ENCODE results near the gene OGFOD3. TPM values are rescaled to one million over a fixed set of nuclear protein-coding genes. Genes with fewer than 3 reads are reported as not detected.

OGFOD3 gene
- total RNA-seq, 1 donor from 2014 or later = 23.5 TPM

DNA sequence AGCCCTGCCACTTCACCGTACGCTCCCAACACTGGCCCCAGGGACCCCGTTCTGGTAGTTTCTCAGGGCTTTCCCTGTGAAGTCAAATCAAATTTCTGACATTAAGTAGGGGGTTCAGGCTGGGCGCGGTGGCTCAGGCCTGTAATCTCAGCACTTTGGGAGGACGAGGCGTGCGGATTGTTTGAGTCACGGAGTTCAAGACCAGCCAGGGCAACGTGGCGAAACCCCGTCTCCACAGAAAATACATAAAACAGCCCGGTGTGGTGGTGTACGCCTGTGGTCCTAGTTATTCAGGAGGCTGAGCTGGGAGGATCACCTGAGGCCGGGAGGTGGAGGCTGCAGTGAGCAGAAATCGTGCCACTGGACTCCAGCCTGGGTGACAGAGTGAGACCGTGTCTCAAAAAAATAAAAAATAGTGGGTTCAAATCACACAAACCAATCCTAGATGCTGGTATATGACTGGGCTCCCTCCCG is 31.5 kb upstream of the OGFOD3 start:
- no peak for DNase-seq (ENCODE audit: missing footprints)
- intact Hi-C loops (cut with DNase I) = loop anchor here (5.0 kb wide), 1 partner anchor 33 kb away; the partner anchor contains the start of genes HEXD and OGFOD3
- peak; percentile 1 for ATAC-seq

DNA sequence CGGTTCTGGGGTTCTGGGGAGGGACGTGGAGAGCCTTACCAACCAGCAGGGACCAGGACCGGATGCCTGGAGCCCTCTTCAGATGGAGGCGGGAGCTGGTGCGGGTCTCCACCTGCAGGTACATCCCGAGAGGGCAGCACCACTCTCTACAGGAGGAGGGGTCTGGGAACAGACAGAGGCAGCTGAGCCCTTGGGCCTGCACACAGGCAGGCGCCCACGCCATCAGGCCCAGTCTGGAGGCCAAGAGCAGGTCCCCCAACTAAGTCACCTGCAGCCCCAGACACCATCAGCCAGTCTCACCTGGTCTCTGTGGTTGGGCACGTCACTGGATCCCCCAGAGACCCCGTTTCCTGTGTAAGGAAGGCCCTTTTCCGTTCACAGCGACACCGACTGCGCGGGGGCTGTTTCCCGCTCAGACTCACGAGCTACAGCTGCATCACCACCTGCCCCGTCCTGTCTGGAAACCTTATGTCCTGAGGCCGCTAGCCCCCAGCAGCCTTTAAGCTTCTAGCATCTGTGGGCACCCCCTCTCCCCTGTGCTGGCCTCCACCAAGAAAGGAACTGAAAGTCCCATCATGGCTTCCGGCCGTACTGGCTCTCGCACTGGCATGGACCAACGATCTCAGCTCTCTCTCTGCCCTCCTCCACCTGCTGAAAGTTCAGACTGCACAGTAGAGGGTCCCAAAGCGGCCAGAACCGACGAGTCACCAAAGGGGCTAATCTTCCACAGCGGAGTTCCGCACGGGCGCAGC is 30.9 kb upstream of the OGFOD3 start:
- intact Hi-C loops (cut with DNase I) = no loop called here
- DNase-seq (ENCODE audit: missing footprints) (no peak), ATAC-seq (no peak)

GRCh38 chr17:82447876-82448275 is 29.5 kb upstream of the OGFOD3 start:
- intact Hi-C loops (cut with DNase I) = no loop called here
- DNase-seq (ENCODE audit: missing footprints) (no peak), ATAC-seq (no peak)

DNA sequence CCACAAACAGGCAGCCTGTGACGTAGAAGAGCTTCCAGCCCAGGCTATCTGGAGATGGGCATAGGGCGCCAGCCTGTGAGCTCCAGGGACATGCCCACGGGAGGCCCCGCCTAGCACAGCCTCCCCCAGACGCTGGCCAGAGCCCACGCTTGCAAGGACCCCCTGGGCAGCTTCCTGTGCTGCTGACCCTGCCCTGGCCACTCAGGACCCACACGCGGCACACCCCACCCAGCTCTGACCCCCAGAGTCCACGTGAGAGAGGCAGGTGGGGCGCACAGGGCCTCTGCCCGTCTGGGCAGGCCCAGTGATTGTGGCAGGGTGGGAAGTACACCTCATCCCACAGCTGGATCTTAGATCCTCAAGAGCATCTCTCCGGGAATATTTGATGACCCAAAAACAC is 28.3 kb upstream of the OGFOD3 start:
- ATAC-seq (no peak), DNase-seq (ENCODE audit: missing footprints) (no peak)
- intact Hi-C loops (cut with DNase I) = no loop called here

DNA sequence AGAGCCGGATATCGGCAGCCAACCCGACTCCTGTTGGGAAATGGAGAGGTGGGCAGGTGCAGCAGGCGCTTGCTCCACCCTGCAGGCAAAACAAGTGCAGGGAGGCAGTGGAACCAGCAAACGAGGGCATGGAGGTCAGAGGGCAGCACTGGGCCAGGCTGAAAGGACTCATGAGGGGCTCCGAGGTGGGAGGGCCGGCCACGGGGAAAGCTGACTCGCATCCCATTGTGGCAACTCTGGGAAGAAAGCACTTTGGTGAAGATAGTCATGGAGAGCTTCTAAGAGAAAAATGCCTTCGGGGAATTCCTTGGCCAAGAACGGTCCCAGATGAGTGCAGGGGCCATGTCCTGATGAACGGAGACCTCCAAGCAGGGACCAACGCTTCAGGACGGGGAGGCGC is 27.7 kb upstream of the OGFOD3 start:
- DNase-seq (ENCODE audit: missing footprints) (no peak), ATAC-seq (no peak)
- intact Hi-C loops (cut with DNase I) = no loop called here

DNA sequence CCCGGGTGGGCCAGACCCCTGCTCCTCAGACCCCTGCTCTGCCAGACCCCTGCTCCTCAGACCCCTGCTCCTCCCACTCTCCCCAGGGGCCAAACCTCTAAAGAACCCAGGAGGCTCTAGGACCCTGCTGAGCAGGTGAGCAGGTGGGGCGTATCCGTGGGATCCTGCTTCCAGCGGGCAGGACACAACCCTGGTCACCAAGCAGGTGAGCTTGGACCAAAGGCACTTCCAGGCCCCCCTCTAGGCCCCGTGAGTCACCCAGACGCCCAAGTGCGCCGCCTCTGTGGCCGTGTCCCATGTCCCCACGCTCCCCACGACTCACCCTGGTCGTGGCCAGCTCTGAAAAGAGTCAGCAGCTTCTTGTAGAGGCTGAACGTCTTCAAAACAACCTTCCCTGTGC is 27.2 kb upstream of the OGFOD3 start:
- ATAC-seq (no peak), DNase-seq (ENCODE audit: missing footprints) (no peak)
- intact Hi-C loops (cut with DNase I) = no loop called here

DNA sequence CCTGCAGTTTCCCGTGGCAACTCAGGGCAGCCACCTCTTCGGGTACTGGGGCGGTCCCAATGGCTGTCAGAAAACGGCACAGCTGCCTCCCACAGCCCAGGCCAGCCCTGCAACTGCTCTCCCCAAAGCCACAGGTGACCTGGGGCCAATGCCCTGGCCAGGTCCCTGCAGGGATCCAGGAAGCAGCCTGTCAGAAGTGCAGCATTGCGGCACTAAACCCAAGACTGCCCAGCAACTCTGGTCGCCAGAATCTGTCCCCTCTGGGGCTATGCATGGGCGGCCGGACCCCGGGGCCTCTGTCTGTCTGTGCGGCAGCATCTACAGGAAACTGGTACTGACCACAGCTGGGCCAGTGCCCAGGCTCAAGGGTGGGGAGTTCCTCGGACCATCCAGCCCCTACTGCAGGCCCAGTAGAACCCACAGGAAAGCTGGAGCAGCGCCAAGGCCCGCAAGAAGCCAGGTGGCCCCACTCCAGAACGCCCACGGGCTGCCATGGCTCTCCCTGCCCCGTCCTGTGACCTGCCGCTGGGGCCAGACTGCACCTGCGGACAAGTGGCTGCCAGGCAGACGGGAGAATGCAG is 26.6 kb upstream of the OGFOD3 start:
- DNase-seq (ENCODE audit: missing footprints) (no peak), ATAC-seq (no peak)
- intact Hi-C loops (cut with DNase I) = no loop called here

DNA sequence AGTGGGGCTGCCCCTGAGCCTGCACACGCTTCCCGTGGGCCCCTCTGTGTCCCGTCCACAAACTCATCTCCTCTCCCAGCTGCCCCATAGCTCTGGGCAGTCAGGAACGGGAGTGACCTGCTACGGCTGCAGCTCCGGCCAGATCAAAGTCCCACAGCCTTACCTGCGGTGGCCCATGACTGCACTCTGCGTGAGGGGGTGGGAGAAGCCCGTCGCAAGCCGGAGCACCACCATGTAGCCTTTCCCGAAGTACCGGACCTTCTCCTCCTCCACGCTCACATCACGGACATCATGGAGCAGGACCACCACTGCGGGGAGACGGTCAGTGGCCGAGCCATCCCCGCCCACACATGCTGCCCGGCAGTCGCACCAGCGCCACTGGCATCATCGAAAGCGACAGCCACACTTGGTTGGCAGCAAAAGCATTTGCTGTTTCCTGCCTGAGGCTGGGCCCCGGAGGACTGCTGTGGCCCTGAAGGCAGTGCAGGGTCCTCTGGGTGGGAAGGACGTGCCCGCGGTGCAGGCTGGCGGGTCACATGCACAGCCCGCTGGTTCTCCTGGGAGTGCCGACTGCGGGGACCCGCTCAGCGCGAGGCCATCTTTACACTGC is 26.0 kb upstream of the OGFOD3 start:
- intact Hi-C loops (cut with DNase I) = no loop called here
- no peak for DNase-seq (ENCODE audit: missing footprints)
- ATAC-seq = no peak

- intact Hi-C loops (cut with DNase I) = no loop called here
- ATAC-seq = no peak
Measured at GRCh38 chr17:82443465-82444283, 25.3 kb upstream of the OGFOD3 start.

GRCh38 chr17:82442643-82443464 is 24.5 kb upstream of the OGFOD3 start:
- DNase-seq (ENCODE audit: missing footprints) = no peak
- intact Hi-C loops (cut with DNase I) = no loop called here
- ATAC-seq = no peak

More at GRCh38 chr17:82443465-82444283, 25.3 kb upstream of the OGFOD3 start:
- DNase-seq (ENCODE audit: missing footprints) = no peak

DNA sequence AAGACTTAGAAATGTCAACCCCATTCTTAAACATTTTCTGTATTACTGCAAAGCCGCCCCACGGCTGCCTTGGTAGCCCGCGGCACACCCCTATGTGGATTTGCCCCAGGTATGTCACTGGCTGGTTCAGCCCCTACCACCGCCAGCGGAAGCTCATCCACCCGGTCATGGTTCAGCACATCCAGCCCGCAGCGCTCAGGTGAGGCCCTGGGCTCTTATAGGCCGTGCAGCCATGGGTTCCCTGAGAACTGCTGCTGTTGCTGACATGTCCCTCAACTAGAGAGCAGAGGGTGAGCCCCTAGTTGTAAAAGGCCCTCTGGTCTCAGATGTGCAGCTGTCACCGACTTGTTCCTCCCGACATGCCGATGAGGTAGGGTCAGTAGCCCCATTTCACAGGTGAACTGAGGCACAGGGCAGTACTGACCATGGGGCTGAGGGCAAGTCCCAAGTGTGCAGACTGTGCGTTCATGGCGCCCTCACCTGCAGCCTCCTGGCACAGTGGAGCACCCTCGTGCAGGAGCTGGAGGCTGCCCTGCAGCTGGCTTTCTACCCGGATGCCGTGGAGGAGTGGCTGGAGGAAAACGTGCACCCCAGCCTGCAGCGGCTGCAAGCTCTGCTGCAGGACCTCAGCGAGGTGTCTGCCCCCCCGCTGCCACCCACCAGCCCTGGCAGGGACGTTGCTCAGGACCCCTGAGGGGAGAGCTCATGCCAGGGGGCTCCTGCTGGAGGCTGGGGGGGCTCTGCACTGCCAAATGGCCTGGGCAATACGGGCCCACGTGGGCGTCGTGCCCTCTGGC is 23.5 kb upstream of the OGFOD3 start:
- intact Hi-C loops (cut with DNase I) = no loop called here
- no peak for DNase-seq (ENCODE audit: missing footprints)
- no peak for ATAC-seq

DNA sequence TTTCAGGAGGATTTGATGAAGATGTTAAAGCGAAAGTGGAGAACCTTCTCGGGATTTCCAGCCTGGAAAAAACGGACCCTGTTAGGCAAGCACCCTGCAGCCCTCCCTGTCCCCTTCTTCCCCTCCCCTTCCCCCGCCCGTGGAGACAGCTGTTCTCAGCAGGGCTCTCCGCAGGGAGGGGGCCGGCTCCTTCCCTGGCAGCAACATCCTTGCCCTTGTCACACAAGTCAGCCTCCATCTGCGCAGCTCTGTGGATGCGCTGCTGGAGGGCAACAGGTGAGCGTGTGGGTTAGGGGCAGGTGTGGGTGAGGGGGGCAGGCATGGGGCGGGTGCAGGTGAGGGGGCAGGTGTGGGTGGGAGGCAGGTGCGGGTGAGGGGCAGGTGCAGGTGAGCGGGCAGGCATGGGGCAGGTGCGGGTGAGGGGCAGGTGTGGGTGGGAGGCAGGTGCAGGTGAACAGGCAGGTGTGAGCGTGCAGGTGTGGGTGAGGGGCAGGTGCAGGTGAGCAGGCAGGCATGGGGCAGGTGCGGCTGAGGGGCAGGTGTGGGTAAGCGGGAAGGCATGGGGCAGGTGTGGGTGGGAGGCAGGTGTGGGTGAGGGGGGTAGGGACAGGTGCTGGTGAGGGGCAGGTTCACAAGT is 22.7 kb upstream of the OGFOD3 start:
- DNase-seq (ENCODE audit: missing footprints) (no peak), ATAC-seq (peak; percentile 27)
- intact Hi-C loops (cut with DNase I) = no loop called here

DNA sequence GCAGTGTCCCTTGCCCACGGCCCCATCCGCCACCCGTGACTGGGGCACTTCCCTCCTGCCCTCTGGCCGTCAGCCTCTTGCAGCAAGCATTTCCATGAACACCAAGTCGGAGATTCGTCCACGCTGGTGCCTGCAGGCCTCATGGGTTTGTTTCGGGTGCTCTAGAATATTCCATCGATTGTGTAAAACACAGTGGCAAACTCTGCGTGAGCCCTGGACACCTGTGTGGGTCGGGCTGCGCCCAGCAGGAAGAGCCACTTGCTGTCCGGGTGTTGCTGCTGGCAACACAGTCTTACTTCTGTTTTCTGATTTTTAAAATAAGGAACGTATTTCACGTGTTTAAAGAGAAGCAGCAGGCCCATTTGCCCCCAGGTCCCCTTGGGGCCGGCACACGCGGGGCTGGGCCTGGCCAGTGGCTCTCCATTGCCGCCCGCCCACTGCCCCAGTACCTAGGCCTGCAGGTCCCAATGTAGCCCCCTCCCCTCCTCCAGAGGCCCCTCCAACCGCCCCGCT is 22.1 kb upstream of the OGFOD3 start:
- intact Hi-C loops (cut with DNase I) = no loop called here
- no peak for ATAC-seq
- no peak for DNase-seq (ENCODE audit: missing footprints)

GRCh38 chr17:82439829-82440365 is 21.5 kb upstream of the OGFOD3 start:
- DNase-seq (ENCODE audit: missing footprints) = no peak
- no peak for ATAC-seq
- intact Hi-C loops (cut with DNase I) = no loop called here

DNA sequence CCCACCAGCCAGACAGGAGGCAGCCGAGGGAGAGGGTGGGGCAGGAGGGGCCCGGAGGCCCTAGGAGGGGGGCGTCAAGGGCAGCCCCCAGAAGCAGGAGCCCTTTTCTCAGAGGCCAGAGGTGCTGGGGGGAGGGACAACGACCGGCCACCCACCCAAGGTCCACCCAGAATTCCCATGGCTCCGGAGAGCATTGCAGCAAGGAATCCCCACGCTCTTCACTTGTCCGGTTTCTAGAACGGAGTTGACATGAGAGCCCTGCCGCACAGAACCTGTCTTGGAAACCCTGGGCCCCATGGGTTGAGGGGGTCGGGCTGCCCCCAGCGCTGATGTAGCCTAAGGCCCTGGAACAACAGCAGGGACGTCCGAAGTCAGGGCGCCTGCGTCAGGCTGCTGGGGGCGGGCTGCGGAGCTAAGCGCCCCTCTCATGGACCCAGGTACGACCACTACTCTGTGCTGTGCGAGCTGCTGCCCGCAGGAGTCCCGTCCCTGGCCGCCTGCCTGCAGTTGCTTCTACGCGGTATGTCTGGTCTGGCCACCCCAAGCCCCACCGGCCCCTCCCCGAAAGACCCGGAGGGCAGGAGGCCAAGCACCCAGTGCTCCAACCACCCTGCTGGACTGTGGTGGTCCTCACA is 20.9 kb upstream of the OGFOD3 start:
- intact Hi-C loops (cut with DNase I) = no loop called here
- DNase-seq (ENCODE audit: missing footprints) (no peak), ATAC-seq (no peak)

DNA sequence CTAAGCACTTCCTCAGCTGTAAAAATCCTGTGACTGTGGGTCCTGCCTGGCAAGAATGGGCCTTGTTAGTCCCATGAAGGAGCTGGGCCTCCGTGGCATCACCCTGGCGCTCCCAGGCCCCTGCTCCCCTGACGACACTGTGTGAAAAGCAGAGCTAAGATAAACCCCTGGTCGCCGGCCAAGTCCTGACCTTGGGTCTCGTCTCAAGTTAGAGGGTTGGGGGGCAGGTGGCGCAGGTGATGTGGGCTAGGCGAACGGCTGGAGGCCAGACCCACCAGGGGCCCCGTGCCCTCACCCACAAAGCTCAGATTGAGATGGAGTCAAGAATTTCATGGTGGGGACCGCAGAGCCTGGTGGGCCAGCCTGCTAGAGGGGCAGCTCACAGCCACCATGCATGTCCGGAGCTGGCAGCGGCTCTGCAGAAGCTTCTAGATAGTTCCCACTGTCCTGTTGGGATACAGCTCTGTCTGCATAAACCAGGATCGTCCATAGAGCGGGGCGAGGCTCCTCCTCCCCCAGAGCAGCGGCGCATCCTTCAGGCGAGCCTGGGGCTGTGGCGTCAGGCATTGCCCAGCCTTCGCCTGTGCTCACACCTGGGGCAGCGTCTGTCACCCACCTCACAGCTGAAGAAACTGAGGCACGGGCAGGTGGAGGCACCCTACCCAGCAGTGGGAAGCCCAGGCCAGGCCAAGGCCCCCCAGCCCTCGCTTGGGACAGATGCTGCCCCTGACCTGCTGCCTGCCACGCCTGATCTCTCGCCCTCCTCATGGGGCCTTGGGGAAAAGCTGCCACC is 20.2 kb upstream of the OGFOD3 start:
- DNase-seq (ENCODE audit: missing footprints) = no peak
- intact Hi-C loops (cut with DNase I) = no loop called here

More for the DNA sequence above, 20.2 kb upstream of the OGFOD3 start:
- ATAC-seq = no peak

Data from Right ventricle myocardium inferior (tissue), 1 donor.